SKM-1 treated with dmso at 0.1 percent for 144 hours (cell line): ENCODE data around the gene BDP1.
"Not testable (repeated sequence)": the region's sequence is repeated elsewhere in the genome, so short reads cannot be mapped to it uniquely, and the experiment has no call there.

ENCODE experiments used
- DNase-seq: peaks from one replicate; lab custom pipeline; 2025; ENCODE audit not compliant: unreplicated experiment; lab: John Stamatoyannopoulos, UW

Gene BDP1, protein sequence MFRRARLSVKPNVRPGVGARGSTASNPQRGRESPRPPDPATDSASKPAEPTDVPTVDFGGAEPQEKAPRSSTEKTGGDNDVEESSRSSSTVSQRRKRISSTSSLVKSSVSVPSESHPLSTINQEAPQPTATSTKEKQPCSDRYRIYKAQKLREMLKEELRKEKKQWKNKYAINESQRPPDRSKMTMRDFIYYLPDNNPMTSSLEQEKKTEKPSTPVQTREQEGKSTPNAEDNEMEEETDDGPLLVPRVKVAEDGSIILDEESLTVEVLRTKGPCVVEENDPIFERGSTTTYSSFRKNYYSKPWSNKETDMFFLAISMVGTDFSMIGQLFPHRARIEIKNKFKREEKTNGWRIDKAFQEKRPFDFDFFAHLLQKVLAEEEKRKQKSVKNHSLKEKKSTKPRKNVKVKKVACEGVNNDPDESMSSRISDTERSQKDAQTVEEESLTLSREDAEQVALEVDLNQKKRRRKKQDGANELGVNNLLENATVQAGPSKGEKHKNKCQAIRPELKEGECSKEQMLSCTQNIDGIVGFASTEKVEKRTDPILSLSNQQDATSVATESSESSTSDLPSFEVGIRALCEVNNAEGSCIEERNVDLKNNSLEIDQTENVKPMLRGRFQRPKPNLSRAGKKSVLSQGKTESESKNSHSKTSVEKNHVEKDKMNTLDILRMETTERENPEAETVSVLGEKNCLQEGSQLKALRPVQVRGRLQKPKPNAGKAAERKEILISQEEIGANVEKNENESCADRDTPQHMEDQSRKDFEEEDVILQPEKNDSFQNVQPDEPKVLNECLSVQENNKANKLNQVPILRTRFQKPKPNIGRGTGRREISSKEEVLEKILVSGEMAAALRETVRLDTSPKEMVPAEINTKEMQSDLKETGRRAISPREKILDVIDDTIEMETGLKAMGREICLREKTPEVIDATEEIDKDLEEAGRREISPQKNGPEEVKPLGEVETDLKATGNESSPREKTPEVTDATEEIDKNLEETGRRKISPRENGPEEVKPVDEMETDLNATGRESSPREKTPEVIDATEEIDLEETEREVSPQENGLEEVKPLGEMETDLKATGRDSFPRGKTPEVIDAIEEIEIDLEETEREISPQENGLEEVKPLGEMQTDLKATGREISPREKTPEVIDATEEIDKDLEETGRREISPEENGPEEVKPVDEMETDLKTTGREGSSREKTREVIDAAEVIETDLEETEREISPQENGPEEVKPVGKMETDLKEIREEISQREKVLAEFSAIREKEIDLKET (N-terminal part only)

DNA sequence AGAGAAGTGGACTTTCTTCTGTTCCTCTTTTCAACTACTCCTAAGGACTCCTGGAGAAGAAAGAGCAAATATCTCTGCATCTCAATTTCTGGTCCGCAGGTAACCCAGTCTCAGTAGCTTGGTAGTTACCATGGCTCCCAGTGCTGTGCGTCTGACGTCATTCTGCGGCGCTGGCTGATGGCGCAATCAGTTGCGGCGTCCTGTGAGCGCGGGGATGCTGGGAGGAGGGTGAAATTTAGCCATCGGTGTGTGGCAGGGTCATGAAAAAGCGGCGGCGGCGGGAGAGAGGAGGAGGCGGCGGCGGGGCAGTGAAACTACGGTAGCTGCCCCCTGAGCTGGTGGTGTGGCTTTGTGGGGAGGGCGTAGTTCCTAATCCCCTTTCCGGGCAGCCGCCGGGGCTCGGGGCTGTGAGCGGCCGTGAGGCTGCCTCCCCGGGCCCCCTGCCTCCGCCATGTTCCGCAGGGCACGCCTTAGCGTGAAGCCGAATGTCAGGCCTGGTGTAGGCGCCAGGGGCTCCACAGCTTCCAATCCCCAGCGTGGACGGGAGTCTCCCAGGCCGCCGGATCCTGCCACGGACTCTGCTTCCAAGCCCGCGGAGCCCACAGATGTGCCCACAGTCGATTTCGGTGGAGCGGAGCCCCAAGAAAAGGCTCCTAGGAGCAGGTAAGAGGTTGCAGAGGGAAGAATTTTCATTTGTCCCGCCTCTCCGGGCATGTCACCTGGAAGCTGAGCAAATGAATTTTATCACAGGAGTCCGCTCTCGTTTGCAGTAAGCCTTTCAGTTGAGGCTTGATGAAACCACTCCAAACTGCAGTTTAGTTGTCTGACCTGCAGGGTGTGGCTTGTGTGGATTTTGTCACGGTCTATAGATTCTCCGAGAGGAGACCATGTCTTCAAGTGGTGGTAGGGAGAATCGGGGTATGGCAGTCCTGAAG is at the start of gene BDP1:
BDP1 (plus strand) TSS at position 225 of the 935 bp plus-strand sequence; CDS start at position 452, 227 bp downstream.
- peak; percentile 91 for DNase-seq

GRCh38 chr5:71410088-71410487 is 45.4 kb upstream of the BDP1 start:
- DNase-seq = not testable (repeated sequence)

- not testable (repeated sequence) for DNase-seq
These were observed 39.8 kb upstream of the BDP1 start for GRCh38 chr5:71415626-71416025.

- not testable (repeated sequence) for DNase-seq
These were observed 37.4 kb upstream of the BDP1 start for GRCh38 chr5:71418026-71418425.

- not testable (repeated sequence) for DNase-seq
These were observed 34.2 kb upstream of the BDP1 start for GRCh38 chr5:71421278-71421677.

DNA sequence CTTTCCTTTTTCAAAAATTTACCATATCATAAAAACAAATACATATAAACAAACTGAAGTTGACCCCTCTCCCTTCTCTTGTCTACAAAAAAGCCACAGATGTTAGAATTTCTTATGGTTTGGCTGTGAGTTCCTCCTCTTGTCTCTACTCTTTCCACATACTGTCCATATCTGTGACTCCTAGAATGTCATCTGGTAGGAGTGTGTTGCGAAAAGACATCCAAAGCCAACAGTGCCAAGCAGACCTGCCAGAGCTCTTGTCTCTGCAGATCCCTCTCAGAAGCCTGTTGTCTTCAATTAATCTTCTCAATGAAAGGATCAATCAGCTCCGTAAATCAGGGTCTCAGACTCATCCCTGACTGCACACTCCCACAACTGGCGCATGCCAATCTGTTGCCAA is 31.6 kb upstream of the BDP1 start:
- DNase-seq = not testable (repeated sequence)

DNA sequence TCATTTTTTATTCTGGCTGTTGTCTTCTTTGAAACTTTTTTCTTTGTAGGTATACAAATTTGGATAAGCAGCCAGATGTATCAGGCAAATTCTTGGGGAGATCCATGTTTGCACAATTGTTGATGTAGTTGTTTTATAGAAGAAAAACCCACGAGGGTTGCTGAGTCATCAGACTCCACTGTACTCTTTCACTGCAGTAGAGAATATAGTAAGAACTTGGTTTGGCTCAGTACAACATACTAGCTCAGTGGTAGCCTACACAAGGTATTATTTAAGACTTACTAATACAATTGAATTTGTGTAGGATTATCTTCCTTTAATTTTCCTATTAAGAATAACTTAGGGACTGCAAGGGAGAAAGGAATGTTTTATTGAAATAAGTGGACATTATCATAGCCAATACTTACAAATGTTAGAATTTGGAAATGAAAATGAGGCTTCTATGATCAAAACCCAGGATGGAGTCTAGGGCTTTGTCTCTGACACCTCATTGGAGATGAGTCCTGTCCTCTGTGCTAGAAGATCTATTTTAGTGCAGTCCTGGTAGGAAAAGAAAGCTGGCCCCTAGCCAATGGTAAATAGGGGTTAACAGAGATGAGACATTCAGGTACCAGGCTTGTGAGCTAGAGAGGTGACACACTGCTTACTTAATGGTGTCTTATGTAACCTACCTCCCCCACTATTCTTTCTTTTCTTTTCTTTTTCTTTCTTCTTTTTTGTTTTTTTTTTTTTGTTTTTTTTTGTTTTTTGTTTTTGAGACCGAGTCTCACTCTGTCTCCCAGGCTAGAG is 28.6 kb upstream of the BDP1 start:
- not testable (repeated sequence) for DNase-seq

DNA sequence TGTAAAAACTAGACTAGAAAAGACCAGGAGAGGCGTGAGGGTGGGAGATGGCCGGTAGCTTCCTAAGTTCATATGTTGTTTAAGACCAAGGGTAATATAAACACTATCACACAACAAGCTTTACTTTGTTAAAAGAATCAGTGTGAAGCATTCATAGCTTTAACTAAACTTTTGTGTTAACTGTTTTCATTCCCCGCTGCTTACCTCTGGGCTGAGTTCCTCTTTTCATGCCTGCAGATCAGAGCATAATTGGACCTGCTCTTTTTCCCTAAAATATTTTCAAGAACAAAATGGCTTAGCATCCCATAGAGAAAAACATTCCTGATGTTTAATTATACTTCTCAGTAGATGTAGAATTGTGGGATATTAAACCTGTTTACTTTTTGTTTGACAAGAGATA is 23.0 kb upstream of the BDP1 start:
- DNase-seq = not testable (repeated sequence)

GRCh38 chr5:71434825-71435224 is 20.6 kb upstream of the BDP1 start:
- DNase-seq = not testable (repeated sequence)

DNA sequence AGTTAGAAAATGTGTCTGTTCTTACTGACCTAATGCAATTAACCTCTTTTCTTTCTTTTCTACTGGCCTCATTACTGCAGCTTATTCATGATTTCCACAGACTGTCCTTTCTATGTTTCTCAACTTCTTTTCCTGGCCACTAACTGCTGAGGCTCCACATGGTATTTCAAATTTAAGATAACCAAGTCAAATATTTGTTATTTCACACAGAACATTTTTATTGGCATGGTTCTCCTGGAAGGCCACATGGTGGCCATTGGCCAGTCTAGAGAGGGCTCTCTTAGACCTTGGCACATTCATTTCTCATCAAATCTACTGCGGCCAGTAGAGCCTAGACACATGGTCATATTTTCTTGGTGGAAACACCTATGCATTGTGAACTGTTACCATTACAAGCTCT is 13.9 kb upstream of the BDP1 start:
- not testable (repeated sequence) for DNase-seq

DNA sequence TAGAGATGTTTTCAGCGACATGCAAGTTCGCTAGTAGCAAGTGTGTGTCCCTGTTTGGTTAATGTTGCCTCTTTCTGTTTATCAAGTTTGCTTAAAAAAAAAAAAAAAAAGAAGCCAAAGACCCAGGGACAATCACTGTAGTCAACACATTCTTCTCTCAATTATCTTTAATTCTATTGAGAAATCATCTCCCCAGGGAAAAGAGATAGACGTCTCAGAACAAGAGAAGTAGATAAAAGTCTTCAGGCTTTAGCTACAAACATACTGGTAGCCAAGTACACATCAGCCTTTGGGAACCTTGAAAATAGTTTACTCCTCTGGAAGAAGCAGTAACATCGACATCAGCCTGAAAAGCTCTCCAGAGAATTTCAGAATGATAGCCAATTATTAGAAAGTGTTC is 11.6 kb upstream of the BDP1 start:
- not testable (repeated sequence) for DNase-seq

DNA sequence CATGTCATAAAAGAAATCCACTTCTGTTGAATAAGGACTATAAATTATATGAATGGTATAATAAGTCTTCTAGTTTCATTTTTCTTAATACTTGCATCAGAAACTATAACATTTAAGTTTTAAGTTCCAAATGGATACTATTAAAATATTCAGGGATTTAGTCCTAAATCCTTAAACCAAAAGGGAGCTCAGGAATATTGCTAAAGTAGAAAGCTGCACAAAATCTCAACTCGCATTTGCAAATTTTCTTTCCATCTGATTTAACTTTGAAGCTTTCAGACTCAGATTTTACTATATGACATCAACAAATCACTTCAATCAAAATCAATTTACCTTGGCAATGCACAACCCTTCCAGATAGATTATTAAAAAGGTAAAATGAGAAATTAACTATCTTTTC is 10.4 kb upstream of the BDP1 start:
- not testable (repeated sequence) for DNase-seq

DNA sequence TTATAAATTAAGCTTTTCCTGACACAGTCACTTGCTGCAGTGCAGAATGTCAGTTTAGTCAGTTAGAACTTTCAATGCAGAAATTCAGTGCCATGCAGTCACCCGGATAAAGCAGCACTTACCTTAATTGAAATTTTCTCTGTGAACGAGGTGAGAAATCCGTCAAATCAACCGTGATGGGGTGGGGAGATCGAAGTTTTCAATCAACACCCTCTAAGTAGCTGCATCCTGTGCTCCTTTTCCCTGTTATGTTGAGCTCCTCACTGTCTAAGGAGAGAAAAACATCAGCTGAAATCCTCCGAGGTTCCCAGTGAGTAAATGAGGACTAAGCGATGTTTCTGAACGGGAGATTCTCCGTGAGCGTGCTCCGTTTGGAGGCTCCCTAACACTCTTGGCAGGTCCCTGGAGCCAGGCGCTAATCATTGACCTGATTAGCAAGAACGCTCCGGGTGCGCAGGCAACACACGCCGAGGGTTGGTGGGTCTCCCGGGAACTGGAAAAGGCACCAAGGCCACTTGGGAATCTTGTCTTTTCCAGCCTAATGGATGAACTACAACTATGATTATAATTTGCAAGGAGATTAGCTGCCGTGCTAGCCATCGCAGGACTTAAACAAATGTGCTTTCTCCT is 9.8 kb upstream of the BDP1 start:
- not testable (repeated sequence) for DNase-seq

DNA sequence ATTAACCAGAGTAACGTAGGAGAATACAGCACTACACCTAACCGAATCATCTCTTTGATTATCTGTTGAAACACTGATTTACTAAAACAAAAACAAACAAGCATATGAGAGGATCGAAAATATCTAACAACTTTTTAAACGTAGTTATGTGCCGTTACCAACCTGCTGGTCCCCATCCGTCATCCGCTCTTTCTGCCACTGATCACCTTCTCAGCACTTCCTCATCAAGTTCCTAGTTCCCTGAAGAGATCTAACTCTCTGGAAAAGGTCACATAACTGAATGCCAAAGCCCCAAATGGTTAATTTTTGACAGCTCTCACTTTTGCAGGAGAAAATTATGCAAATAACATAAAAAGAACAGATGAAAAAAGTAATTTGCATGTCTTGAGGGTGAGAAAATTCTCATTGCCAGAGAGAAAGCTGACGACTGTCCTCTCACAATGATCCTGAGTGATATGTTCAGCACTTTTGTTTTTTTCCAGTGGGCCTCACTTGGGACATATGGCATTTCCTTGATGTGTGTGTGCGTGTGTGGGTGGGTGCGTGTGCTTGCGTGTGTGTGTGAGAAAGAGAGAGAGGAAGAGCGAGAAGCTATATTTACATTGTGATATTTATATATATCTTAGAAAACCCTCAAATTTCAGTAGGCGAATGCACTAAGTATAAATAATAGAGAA is 8.8 kb upstream of the BDP1 start:
- DNase-seq = not testable (repeated sequence)

- DNase-seq = peak; percentile 41
These were observed 8.1 kb upstream of the BDP1 start for GRCh38 chr5:71447218-71447808.

DNA sequence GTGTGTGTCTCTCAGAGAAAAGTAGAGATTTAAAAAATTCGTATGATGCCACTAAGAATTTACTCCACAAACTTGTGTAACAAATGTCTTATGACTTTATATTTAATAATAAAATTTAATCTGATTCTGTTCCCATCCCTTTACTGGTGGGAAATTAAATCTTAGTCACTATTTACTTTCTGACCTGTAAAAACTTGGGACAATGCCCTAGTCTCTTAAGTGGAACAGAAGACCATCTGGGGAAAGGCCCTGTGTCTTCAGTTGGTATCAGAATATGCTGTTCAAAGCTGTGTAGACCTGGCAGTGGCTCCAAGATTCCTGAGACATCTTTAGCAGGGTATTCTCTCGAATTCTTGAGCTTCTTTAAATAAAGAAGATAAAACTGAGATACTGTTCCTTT is 2.6 kb upstream of the BDP1 start:
- no peak for DNase-seq

GRCh38 chr5:71454913-71455312 is 538 bp upstream of the BDP1 start:
- DNase-seq = no peak

DNA sequence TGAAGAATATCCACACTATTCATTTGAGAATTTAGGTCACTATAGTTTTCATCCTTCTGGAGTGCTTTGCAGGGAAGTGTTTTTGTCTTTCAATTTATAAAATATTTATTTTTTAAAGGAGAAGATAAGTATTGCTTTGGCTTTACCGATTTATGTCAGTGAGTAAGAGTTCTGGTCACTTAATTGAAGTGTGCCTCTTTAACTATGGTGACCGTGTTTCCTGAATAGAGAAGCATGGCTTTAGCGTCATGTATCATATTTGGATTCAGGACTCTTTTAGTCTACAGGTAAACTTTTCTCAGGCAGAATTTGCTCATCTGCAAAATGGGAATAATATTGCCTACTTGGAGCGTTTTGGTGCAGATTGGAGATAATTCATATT is 902 bp downstream of the BDP1 start:
- DNase-seq = peak; percentile 38
